ENCODE measurements around the gene SLC33A1.

The SLC33A1 gene

DNA sequence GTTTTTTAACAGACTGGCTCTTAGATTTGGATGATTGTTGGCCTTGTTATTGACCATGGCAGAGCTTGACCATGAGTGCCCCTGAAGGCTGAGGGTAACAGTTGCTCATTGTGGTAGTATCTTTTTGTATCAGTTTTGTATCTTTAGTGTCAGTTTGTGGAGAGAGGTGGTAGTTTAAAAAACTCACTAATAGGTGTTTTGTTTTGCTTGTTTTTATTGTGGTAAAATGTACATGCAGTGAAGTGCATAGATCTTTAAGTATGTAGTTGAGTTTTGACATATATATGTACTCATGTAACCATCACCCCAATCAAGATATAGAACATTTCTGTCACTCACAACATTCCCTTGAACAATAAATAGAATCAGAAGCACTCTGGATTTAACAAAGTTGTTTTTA is 26.1 kb upstream of the SLC33A1 start:
- no peaks in the 10 kb centered on the region for H3K27me3 ChIP-seq (ENCODE audit: control insufficient read depth, insufficient read depth, low read length, poor library complexity, severe bottlenecking)
- no peak overlapping the region for H3K27ac ChIP-seq (ENCODE audit: insufficient read depth, low read depth, low read length, poor library complexity, severe bottlenecking)
- no peak overlapping the region for H3K4me3 ChIP-seq (ENCODE audit: insufficient read depth, low read depth, low read length)
- no peaks in the 10 kb centered on the region for H3K36me3 ChIP-seq (ENCODE audit: control insufficient read depth, insufficient read depth, low read length)
- H3K9me3 ChIP-seq (ENCODE audit: control insufficient read depth, low read length): no peaks in the 10 kb centered on the region
- no peaks in the 10 kb centered on the region for H3K4me1 ChIP-seq (ENCODE audit: control insufficient read depth, insufficient read depth, low read length)

DNA sequence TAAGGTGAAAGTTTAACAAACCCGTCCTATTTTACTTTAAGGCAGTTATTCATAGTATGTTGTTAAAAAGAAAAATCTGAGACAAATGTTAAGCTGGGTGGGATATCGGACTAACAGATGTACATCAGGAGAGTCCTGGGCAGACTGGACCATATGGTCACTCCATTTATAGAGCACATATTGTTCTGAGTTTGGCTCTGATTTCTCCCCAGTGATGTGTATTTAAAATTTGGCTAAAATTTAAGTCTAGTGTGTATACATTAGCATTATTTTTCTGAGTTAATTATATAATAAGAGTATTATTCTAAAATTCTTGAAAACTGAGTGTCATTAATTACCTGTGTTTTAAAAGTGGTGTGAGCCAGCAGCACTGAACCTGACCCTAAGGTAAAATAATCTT is 22.3 kb upstream of the SLC33A1 start:
- Histone ChIP-seq H3K36me3 (ENCODE audit: control insufficient read depth, insufficient read depth, low read length) (no peaks in the 10 kb centered on the region), H3K4me3 (ENCODE audit: insufficient read depth, low read depth, low read length) (no peak overlapping the region), H3K27ac (ENCODE audit: insufficient read depth, low read depth, low read length, poor library complexity, severe bottlenecking) (no peak overlapping the region), H3K9me3 (ENCODE audit: control insufficient read depth, low read length) (no peaks in the 10 kb centered on the region), H3K4me1 (ENCODE audit: control insufficient read depth, insufficient read depth, low read length) (no peaks in the 10 kb centered on the region), H3K27me3 (ENCODE audit: control insufficient read depth, insufficient read depth, low read length, poor library complexity, severe bottlenecking) (no peaks in the 10 kb centered on the region)
- WGBS, 2 experiments: 97 to 98% methylated on average over 2 of the region's 2 CpGs

DNA sequence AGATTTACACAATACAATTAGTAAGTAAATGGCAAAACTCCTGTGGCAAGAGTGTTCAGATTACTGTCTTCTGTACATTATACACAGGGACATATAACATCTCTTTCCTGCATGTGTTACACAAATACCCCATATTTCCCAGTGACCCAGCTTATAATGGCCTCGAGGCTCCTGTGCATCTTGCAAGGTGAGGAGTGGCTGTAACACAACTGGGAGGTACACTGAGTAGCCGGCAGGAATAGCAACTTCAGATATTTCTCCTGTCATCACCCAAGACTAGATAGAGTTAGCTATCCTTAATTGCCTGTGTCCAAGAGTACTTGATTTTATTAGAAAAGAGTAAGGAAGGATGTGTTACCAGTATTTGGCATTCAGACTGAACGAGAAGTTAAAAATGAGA is 21.8 kb upstream of the SLC33A1 start:
- WGBS, 2 experiments: 83 to 87% methylated on average over 3 of the region's 3 CpGs
- Histone ChIP-seq H3K36me3 (ENCODE audit: control insufficient read depth, insufficient read depth, low read length) (no peaks in the 10 kb centered on the region), H3K9me3 (ENCODE audit: control insufficient read depth, low read length) (no peaks in the 10 kb centered on the region), H3K4me1 (ENCODE audit: control insufficient read depth, insufficient read depth, low read length) (no peaks in the 10 kb centered on the region), H3K4me3 (ENCODE audit: insufficient read depth, low read depth, low read length) (no peak overlapping the region), H3K27me3 (ENCODE audit: control insufficient read depth, insufficient read depth, low read length, poor library complexity, severe bottlenecking) (no peaks in the 10 kb centered on the region), H3K27ac (ENCODE audit: insufficient read depth, low read depth, low read length, poor library complexity, severe bottlenecking) (no peak overlapping the region)

GRCh38 chr3:155872904-155873646 is 18.8 kb upstream of the SLC33A1 start:
- Histone ChIP-seq H3K27ac (ENCODE audit: insufficient read depth, low read depth, low read length, poor library complexity, severe bottlenecking) (no peak overlapping the region), H3K4me3 (ENCODE audit: insufficient read depth, low read depth, low read length) (no peak overlapping the region), H3K4me1 (ENCODE audit: control insufficient read depth, insufficient read depth, low read length) (peaks cover 7% of the 10 kb centered on the region), H3K27me3 (ENCODE audit: control insufficient read depth, insufficient read depth, low read length, poor library complexity, severe bottlenecking) (no peaks in the 10 kb centered on the region), H3K9me3 (ENCODE audit: control insufficient read depth, low read length) (no peaks in the 10 kb centered on the region), H3K36me3 (ENCODE audit: control insufficient read depth, insufficient read depth, low read length) (no peaks in the 10 kb centered on the region)
- 66 to 83% methylated on average over 4 to 8 of the region's 8 CpGs for WGBS, 2 experiments

DNA sequence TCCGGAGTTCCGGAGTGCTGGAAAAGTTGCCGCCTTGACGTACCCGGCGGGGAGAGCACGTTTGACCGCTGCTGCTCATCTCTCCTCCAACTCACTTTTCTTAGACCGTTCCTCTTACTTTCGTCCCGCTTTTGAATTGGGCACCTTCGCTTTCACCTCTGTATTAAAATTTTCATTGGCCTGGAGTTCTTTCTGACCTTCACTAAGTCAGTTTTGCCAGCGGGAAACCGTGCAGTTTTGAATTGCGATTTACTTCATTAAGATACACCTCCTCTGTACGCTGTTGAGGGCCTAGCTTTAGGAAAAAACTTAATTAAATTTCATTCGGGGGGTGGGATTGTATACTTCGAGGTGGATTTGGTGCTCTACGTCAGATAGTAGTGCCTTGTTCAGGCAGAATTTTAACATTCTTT is 17.5 kb upstream of the SLC33A1 start:
- Histone ChIP-seq H3K36me3 (ENCODE audit: control insufficient read depth, insufficient read depth, low read length) (no peaks in the 10 kb centered on the region), H3K27me3 (ENCODE audit: control insufficient read depth, insufficient read depth, low read length, poor library complexity, severe bottlenecking) (no peaks in the 10 kb centered on the region), H3K4me3 (ENCODE audit: insufficient read depth, low read depth, low read length) (peak overlapping the region; percentile 89), H3K9me3 (ENCODE audit: control insufficient read depth, low read length) (no peaks in the 10 kb centered on the region), H3K4me1 (ENCODE audit: control insufficient read depth, insufficient read depth, low read length) (peaks cover 7% of the 10 kb centered on the region), H3K27ac (ENCODE audit: insufficient read depth, low read depth, low read length, poor library complexity, severe bottlenecking) (peak overlapping the region; percentile 89)
- 0 to 1% methylated on average over 18 to 19 of the region's 19 CpGs for WGBS, 2 experiments

GRCh38 chr3:155870945-155871745 is 16.9 kb upstream of the SLC33A1 start:
- Histone ChIP-seq H3K27me3 (ENCODE audit: control insufficient read depth, insufficient read depth, low read length, poor library complexity, severe bottlenecking) (no peaks in the 10 kb centered on the region), H3K9me3 (ENCODE audit: control insufficient read depth, low read length) (no peaks in the 10 kb centered on the region), H3K4me3 (ENCODE audit: insufficient read depth, low read depth, low read length) (peak overlapping the region; percentile 89), H3K4me1 (ENCODE audit: control insufficient read depth, insufficient read depth, low read length) (peaks cover 7% of the 10 kb centered on the region), H3K36me3 (ENCODE audit: control insufficient read depth, insufficient read depth, low read length) (no peaks in the 10 kb centered on the region), H3K27ac (ENCODE audit: insufficient read depth, low read depth, low read length, poor library complexity, severe bottlenecking) (peak overlapping the region; percentile 89)
- WGBS, 2 experiments: 0% methylated on average over 85 of the region's 85 CpGs

GRCh38 chr3:155870133-155870944 is 16.1 kb upstream of the SLC33A1 start, which contains the start of gene GMPS:
GMPS (plus strand) TSS chr3:155870650; CDS start chr3:155870871, 221 bp downstream.
- Histone ChIP-seq H3K4me3 (ENCODE audit: insufficient read depth, low read depth, low read length) (peak within 1 kb of the TSS; percentile 89), H3K4me1 (ENCODE audit: control insufficient read depth, insufficient read depth, low read length) (peaks cover 7% of the 10 kb centered on the region), H3K27me3 (ENCODE audit: control insufficient read depth, insufficient read depth, low read length, poor library complexity, severe bottlenecking) (no peaks in the 10 kb centered on the region), H3K36me3 (ENCODE audit: control insufficient read depth, insufficient read depth, low read length) (no peaks in the 10 kb centered on the region), H3K27ac (ENCODE audit: insufficient read depth, low read depth, low read length, poor library complexity, severe bottlenecking) (peak within 1 kb of the TSS; percentile 89), H3K9me3 (ENCODE audit: control insufficient read depth, low read length) (no peaks in the 10 kb centered on the region)
- 1% methylated on average over 83 of the region's 83 CpGs for WGBS, 2 experiments

DNA sequence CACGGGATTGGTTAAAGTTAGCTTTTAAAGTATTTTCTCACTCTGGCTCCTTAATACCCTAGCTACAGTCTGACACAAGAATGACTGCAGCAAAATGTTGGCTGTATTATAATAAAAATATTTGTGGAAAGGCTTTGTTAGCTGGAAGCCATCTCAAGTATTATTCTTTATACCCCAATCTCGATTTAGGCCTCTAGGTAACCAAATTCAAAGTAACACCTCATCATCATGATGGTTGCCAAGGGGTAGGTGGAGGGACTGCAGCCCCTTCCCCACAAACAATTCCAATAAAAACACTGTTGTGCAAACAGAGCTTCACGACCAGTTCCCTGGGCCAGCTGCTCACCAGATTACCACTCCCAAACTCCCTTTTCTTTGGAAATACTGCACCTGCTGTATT is 15.5 kb upstream of the SLC33A1 start:
- Histone ChIP-seq H3K27me3 (ENCODE audit: control insufficient read depth, insufficient read depth, low read length, poor library complexity, severe bottlenecking) (no peaks in the 10 kb centered on the region), H3K36me3 (ENCODE audit: control insufficient read depth, insufficient read depth, low read length) (no peaks in the 10 kb centered on the region), H3K4me3 (ENCODE audit: insufficient read depth, low read depth, low read length) (peak overlapping the region; percentile 31), H3K27ac (ENCODE audit: insufficient read depth, low read depth, low read length, poor library complexity, severe bottlenecking) (peak overlapping the region; percentile 84), H3K4me1 (ENCODE audit: control insufficient read depth, insufficient read depth, low read length) (peaks cover 7% of the 10 kb centered on the region), H3K9me3 (ENCODE audit: control insufficient read depth, low read length) (no peaks in the 10 kb centered on the region)
- 59 to 64% methylated on average over 3 of the region's 3 CpGs for WGBS, 2 experiments

DNA sequence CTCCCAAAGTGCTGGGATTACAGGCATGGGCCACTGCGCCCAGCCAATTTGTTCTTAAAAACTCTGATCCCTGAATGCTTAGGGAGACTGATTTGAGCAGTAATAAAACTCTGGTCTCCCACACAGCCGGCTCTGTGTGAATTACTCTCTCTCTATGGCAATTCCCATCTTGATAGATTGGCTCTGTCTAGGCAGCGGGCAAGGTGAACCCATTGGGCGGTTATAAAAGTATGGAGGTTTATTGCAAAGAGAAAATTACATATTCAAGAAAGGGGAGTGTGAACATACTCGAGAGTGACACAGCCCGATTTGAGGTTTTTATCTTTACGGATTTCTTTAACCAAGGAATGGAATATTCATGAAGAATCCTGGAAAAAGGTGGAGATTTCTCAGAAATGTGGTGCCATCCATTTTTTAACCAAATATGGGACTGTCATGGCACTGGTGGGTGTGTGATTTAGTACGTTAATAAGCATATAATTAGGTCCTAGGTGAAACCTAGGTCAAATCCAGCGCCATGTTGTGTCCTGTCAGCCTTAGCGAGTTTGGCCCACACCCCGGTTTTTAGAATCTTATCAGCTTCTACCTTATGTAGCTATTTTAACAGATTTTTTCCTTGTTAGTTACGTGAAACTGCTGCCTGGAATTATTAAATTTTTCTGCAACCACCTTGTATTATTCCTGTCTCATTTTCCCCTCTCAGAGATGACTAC is 9.0 kb upstream of the SLC33A1 start:
- 87% methylated on average over 12 of the region's 12 CpGs for WGBS, 2 experiments
- no peak overlapping the region for H3K27ac ChIP-seq (ENCODE audit: insufficient read depth, low read depth, low read length, poor library complexity, severe bottlenecking)

More for the DNA sequence above, 9.0 kb upstream of the SLC33A1 start:
- Histone ChIP-seq H3K4me1 (ENCODE audit: control insufficient read depth, insufficient read depth, low read length) (no peaks in the 10 kb centered on the region), H3K4me3 (ENCODE audit: insufficient read depth, low read depth, low read length) (no peak overlapping the region), H3K27me3 (ENCODE audit: control insufficient read depth, insufficient read depth, low read length, poor library complexity, severe bottlenecking) (no peaks in the 10 kb centered on the region), H3K36me3 (ENCODE audit: control insufficient read depth, insufficient read depth, low read length) (no peaks in the 10 kb centered on the region), H3K9me3 (ENCODE audit: control insufficient read depth, low read length) (no peaks in the 10 kb centered on the region)

Data from ectodermal cell (in vitro differentiated cells).